ENCODE results near the gene GRAMD1A. TPM values are rescaled to one million over a fixed set of nuclear protein-coding genes. Genes with fewer than 3 reads are reported as not detected.

Gene GRAMD1A
- total and polyA plus RNA-seq, 2 of the 8 experiments (the other 6 are each of a cell fraction or from before 2014, with no cell fraction given), result 113 to 154 TPM

DNA sequence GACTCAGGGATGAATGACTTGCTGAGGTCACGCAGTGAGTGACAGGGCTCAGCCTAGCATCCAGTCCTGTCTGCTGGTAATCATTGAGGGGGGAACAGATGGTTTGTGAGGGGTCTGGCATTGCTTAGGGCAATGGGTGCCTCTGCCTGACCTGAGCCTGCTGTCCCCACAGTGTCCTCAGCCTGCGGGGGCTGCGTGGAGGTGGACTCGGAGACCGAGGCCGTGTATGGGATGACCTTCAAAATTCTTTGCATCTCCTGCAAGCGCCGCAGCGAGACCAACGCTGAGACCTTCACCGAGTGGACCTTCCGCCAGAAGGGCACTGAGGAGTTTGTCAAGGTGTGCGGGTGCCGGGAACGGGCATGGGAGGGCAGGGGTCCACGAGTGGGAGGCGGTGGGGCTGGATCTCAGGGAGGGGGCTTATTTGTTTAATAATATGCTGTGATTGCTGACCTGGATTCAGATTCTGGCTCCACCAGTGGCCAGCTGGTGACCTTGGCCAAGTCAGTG is 32.3 kb downstream of the GRAMD1A start (continued):
- TF ChIP-seq CBX5 (IDR thresholded peaks at IDR 0.05; ENCODE audit: low read depth, low read length), result no peak
- TF ChIP-seq EZH2 (IDR thresholded peaks at IDR 0.05; ENCODE audit: low read depth, low read length, severe bottlenecking), result no peak
- no peak for TF ChIP-seq CBX8 (IDR thresholded peaks at IDR 0.05; ENCODE audit: borderline replicate concordance, low read depth, low read length)
- TF ChIP-seq NANOG (IDR thresholded peaks at IDR 0.05; ENCODE audit: insufficient read depth, low read depth, low read length, poor library complexity, severe bottlenecking), result no peak
- no peak for TF ChIP-seq KDM4A (IDR thresholded peaks at IDR 0.05; ENCODE audit: low read depth, low read length, severe bottlenecking)
- TF ChIP-seq, protein P1, sequence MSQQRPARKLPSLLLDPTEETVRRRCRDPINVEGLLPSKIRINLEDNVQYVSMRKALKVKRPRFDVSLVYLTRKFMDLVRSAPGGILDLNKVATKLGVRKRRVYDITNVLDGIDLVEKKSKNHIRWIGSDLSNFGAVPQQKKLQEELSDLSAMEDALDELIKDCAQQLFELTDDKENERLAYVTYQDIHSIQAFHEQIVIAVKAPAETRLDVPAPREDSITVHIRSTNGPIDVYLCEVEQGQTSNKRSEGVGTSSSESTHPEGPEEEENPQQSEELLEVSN (IDR thresholded peaks at IDR 0.05), result no peak
- TF ChIP-seq, protein P2, sequence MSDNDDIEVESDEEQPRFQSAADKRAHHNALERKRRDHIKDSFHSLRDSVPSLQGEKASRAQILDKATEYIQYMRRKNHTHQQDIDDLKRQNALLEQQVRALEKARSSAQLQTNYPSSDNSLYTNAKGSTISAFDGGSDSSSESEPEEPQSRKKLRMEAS (IDR thresholded peaks at IDR 0.05), result no peak
- TF ChIP-seq GTF2F1 (IDR thresholded peaks at IDR 0.05; ENCODE audit: borderline replicate concordance, low read depth, low read length), result no peak
- TF ChIP-seq POLR2A (IDR thresholded peaks at IDR 0.05; ENCODE audit: control extremely low read depth in 1 of 2, low read depth in 2 of 2, low read length in 2 of 2), result no peak

All from H1 (cell line).